AG10803 (cell line): ENCODE data around the gene RNU7-1.
"Not testable (repeated sequence)": the region's sequence is repeated elsewhere in the genome, so short reads cannot be mapped to it uniquely, and the experiment has no call there.

ENCODE experiments used
- DNase-seq: peaks from one replicate; pipeline ENCODE4 v3.0.0; 2010; ENCODE audit warnings: low read depth
- H3K4me3 ChIP-seq: 2 replicates; pipeline ENCODE4 v1.5.1; 2011; ENCODE audit warnings: mild to moderate bottlenecking, low read length, control low read depth
- TF ChIP-seq, protein P1 (sequence below): conservative IDR thresholded peaks from 2 replicates; pipeline ENCODE4 v1.5.1; 2011; ENCODE audit warnings: mild to moderate bottlenecking, low read length, control low read depth, inconsistent platforms

RNU7-1 gene

DNA sequence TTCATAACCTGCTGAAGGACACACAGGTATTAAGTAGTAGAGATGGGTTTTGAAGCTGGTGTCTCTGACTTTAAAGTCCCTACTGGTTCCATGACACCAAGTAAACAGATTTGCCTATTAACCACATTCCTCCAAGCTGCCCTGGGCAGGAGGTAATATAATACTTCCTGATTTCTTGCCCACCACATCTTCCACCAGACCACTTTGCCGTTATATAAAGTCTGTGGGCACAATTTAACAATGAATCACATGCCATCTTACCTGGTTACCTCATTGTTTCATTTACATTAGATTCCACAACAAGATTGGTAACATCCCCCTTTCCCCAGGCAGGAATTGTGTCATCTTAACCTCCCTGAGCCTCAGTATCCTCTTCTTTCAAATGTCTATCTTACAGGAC lies 39.9 kb upstream of the RNU7-1 start:
- no peak for DNase-seq
- TF ChIP-seq, protein P1, sequence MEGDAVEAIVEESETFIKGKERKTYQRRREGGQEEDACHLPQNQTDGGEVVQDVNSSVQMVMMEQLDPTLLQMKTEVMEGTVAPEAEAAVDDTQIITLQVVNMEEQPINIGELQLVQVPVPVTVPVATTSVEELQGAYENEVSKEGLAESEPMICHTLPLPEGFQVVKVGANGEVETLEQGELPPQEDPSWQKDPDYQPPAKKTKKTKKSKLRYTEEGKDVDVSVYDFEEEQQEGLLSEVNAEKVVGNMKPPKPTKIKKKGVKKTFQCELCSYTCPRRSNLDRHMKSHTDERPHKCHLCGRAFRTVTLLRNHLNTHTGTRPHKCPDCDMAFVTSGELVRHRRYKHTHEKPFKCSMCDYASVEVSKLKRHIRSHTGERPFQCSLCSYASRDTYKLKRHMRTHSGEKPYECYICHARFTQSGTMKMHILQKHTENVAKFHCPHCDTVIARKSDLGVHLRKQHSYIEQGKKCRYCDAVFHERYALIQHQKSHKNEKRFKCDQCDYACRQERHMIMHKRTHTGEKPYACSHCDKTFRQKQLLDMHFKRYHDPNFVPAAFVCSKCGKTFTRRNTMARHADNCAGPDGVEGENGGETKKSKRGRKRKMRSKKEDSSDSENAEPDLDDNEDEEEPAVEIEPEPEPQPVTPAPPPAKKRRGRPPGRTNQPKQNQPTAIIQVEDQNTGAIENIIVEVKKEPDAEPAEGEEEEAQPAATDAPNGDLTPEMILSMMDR, result no peak
- no peak overlapping the region for H3K4me3 ChIP-seq

DNA sequence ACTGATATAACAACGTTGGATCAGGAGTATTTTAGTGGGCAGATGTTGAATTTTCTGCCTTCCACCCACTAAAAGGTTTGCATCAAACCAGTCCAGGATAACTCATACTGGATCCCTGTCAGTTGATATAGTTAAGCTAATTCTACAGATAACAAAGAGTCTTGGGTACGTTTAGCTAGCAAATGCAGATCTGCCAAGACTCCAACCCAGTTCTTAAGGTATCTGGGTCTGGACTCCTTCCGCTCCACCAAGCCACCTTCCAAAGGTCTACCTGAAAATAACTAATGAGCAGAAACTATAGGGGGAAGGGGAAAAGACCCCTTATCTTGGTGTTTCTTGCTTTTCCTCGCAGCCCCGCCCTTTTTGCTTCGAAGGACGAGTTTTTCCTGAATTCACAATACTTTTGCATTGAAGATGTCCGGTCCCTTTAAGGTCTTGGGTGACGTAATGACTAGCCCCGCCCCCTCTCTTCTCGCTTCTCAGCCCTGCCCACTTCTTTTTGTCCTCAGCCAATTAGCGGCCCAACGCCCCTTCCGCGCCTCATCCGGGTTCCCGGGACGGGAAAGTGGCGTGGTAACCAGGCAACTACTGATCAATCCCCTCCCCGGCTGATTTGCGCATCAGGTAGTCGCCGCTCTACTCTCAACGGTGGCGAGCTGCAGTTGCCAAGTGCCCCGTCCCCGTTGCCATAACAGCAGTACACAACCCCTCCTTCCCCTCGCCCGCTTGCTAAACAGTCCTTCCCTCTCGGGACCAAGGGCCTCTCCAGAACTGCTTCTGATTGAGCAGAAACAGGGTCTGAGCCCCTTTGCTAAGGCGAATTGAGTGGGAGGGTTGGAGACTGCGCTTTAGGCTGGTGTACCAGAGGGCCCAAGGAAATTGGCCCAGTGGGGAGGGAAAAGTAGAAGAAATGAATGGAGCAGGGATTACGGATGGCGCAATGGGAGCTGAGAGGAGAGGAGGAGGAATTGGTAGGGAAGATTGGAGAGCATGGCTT lies 39.0 kb upstream of the RNU7-1 start, which contains the start of gene LRRC23:
TSS of gene LRRC23 (plus strand) at position 543 of the 997 bp plus-strand sequence. CDS start 812 bp downstream, outside the sequence.
- peak; percentile 91 for DNase-seq
- TF ChIP-seq, protein P1, result no peak
- H3K4me3 ChIP-seq, result peak within 1 kb of the TSS; percentile 94

DNA sequence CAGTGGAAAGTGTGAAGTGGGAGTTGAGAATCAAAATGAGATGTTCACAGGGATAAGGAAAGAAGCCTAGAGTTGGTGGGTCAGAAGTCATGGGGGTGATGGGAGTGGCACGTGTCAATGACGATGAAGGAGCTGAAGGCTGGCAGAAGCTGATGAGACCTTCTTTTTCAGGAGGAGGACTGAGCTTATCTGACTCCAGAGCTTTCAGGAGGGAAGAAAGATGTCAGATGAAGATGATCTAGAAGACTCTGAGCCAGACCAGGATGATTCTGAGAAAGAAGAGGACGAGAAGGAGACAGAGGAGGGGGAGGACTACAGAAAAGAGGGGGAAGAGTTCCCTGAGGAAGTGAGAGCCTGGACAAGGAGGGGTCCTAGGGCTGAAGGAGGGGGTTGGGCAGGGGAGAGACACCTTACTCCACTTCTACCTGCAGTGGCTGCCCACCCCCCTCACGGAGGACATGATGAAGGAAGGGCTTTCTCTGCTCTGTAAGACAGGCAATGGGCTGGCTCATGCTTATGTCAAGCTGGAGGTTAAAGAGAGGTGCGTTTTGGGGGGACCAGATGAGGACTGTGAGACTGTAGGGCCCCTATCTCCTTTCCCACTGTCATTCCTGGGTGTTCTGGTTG lies 38.1 kb upstream of the RNU7-1 start:
- TF ChIP-seq, protein P1, result no peak
- peak overlapping the region; percentile 94 for H3K4me3 ChIP-seq
- no peak for DNase-seq

DNA sequence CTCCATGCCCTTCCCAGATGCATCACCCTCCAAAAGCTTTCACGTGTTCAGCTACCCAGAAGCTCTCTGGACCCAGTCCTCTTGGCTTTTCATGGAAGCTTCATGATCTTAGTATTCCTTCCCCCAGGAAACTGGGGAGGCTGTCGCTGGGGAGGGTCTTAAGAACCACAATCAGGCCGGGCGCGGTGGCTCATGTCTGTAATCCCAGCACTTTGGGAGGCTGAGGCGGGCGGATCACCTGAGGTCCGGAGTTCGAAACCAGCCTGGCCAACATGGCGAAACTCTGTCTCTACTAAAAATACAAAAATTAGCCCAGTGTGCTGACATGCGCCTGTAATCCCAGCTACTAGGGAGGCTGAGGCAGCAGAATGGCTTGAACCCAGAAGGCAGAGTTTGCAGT lies 35.5 kb upstream of the RNU7-1 start:
- not testable (repeated sequence) for DNase-seq, H3K4me3 ChIP-seq

DNA sequence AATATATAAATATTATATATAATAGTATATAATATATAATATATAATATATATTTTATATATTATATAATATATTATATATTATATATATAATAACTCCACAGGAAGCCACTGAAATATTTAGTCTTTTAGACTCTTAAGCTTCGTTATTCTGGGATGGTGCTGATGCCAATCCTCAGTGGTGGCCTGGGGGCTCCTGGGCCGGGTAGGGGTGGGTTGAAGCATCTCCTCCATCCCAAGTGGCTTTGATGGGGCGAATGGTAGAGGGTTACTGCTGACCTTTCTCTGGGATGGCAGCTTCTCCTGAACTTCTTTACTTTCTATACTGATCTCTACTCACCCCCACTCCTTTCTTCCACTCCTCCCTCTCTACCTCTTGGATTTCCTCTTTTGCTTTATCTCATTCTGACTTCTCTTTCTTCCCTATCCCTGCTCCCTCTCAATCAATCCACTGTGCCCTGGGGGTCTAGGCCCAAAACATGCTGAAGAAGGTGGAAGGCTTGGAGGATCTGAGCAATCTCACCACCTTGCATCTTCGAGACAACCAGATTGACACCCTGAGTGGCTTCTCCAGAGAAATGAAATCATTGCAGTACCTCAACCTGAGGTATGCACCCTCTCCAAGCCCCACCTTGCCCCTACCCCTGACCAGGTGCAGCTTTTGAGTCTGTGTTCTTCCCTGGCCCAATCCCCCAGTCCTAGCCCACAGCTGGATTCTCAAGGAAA lies 34.0 kb upstream of the RNU7-1 start:
- no peak overlapping the region for H3K4me3 ChIP-seq
- TF ChIP-seq, protein P1, result no peak

DNA sequence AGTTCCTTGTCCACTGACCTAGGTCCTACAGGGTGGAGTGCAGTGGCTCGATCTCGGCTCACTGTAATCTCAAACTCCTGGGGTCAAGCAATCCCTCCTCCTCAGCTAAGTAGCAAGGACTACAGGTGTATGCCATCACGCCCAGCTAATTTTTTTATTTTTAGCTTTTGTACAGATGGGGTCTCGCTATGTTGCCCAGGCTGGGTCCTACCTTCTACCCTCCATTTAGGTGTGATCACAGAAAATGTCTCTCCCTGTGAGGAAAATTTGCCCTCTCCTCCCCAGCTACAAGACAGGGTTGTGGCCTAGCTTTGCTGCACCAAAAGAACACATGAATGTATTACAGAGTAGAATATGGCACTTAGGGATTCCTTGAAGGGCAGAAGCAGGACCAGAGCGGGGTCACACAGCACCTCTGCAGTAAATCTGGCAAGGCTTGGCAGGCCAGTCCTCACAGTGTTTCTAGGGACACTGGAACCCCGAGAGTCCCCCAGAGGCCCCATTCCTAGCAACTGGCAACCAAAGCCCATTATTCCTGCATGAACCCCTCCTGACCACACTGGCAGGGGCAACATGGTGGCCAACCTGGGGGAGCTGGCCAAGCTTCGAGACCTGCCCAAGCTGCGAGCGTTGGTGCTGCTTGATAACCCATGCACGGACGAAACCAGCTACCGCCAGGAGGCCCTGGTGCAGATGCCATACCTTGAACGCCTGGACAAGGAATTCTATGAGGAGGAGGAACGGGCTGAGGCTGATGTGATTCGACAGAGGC lies 31.3 kb upstream of the RNU7-1 start:
- no peak for DNase-seq
- H3K4me3 ChIP-seq, result no peak overlapping the region
- TF ChIP-seq, protein P1, result no peak

More for the DNA sequence above, 34.0 kb upstream of the RNU7-1 start:
- no peak for DNase-seq
